Stimulated activated CD4-positive, alpha-beta T cell treated with anti-CD3 and anti-CD28 coated beads, Interleukin-1b, Interleukin-23, amount 100 ng/mL, for 1 hour (primary cell): ENCODE data around the gene DOCK4.

ENCODE experiments used
- DNase-seq, 2 donors: peaks; one replicate each; pipeline ENCODE4 v3.0.0-alpha.2; 2020; ENCODE audit warnings: low read depth in 2 of 2

DOCK4 gene

GRCh38 chr7:111900283-111900682 lies 305.9 kb downstream of the DOCK4 start:
- no peak for DNase-seq

DNA sequence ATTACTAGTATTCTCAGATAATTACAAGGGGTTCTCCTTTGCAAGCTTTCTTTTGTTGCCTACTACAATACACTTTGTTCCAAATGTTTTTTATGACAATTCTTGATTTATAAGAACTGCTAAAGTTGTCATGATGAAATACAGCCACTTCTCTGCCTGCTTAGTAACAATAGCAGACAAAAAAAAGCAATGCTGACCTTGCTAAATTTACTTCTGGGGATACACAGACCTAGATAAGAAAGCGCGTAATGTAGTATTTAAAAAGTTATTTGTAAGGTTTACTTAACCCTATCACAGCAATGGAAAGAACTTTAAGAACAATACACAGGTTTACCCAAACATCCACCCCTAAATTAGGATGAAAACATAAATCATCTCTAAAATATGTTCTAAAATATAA lies 311.1 kb downstream of the DOCK4 start:
- DNase-seq: no peak

DNA sequence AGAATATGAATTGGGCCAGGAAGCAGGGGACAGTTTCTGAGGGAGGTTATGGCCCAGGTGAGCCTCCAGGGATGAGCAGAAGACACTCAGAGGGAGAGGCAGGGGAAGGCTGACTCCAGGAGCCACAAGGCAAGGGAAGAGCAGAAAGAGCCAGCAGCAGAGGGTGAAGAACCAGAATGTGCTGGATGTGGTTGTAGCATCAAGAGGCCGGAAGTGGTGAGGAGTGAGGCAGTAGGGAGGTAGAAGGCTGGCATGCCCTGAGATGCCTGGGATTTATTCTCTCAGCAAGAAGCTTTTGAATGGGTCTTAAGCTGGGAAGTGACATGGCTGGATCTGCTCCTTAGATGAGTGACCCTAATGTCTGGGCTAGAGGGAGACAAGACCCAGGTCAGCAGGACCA lies 311.7 kb downstream of the DOCK4 start:
- DNase-seq: no peak

GRCh38 chr7:111893190-111893589 lies 313.0 kb downstream of the DOCK4 start:
- DNase-seq: no peak

DNA sequence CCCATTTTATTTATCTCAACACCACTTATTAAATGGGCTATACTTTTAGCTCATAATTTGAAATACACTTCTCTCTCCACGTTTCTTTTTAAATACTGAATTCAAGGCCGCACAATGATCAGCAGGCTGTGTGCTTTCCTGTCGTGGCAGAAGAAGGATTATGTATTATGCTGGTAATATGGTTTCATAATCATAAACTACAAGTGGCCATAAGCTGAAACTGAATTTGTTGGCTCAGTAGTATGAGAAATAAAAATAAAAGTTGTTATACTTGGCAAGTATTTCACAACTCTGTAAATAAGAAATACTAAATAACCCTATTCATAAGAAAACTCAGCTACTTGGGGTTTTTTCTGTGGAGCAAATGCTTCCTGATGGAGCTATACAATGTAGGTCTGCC lies 313.6 kb downstream of the DOCK4 start:
- DNase-seq: no peak

DNA sequence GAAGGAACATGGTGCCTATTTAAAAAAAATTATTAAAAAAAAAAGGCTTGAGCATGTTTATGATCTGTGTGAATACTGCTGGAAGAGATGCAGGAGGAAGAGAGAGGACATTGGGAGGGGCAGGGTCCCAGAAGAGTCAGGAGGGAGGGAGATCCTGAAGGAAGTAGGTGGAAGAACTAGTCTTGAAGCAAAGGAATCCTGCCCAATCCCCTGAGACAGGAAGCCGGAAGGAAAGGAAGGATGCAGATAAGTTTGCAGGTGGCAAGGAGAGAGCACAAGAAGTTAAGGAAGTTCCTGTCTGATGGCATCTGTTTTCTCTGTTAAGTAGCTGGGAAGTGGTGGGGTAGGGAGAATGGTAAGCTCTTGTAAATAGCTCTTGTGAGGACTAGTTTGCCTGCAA lies 318.5 kb downstream of the DOCK4 start:
- DNase-seq: no peak

DNA sequence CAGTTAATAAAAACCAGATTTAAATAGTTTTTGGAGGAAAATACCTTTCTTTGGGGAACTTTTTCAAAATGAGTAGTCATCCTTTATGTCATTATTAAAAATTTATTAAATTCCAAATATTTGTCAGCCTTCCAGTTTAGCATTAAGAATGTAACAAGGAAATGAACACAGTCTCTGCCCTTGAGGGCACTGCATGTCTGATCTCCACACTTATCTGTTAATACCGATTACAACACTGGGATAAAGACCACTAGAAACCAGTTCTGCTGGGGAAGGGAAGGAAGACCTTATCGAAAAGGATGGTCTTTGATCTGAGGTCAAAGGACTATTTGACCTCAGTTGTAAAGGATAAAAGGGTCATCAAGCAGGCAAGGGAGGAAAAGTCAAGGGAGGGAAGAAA lies 320.0 kb downstream of the DOCK4 start:
- DNase-seq: no peak

GRCh38 chr7:111883241-111883640 lies 323.0 kb downstream of the DOCK4 start:
- DNase-seq: no peak

- DNase-seq: no peak
Measured at GRCh38 chr7:111878785-111879184, 327.4 kb downstream of the DOCK4 start.

DNA sequence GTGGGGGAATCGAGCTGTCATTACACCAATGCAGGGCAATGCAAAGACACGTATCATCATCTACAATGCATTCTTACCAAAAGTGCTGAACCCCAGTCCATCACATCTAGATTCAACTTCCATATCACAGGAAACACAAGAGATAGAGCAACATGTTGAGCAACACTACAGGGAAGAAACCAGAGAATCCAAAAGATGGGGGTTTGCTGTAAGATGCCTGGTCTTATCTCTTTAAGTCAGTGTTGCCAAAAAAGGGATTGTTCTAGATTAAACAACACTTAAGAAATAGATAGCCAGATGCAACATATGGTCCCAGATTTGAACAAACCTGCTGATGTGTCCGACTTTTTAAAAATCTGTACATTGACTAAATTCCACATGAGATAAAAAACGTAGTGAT lies 328.3 kb downstream of the DOCK4 start:
- DNase-seq: no peak

GRCh38 chr7:111873963-111874690 lies 332.1 kb downstream of the DOCK4 start:
- DNase-seq: no peak

GRCh38 chr7:111873326-111873646 lies 332.9 kb downstream of the DOCK4 start:
- DNase-seq: no peak

DNA sequence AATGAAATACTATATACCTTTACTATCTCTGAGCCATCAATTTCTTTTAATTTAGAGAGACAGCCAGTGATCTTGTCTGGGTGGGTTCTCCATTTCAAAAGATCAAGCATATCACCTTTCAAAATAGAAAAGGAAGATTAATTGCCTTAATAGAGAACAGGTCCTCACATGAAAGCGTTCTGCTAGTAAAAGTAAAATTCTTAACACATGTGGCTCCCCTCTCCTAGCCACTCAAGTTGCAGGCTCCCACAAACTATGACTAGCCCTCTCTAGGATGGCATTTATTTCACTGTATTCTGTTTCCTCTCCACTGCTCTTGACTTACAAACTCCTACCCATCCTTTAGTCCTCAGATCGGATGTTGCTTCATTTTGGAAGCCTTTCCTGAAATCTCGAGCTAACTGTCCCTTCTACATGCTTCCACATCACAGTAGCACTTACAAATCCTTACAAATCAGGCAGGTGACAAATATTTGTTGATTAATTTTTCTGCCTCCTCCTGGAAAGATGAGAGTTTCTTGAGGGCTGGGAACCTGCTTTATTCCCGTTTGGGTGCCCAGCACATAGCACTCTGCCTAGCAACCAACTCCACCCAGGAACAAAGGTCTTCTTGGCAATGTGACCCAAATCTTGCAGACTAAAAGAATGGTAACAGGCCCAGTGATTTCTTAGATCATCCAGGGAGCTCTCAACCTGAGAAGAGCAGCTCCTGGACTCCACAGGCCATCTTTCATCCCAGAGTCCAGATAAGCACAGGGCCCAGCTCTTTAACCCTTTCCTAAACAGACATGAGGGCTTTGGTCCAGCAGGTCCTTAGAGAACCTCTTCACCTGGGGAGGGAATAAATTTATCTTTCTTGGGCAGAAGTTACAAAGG lies 333.5 kb downstream of the DOCK4 start:
- DNase-seq: no peak

- no peak for DNase-seq
Measured at GRCh38 chr7:111871283-111871682, 334.9 kb downstream of the DOCK4 start.

- no peak for DNase-seq
Measured at GRCh38 chr7:111869280-111869679, 336.9 kb downstream of the DOCK4 start.

DNA sequence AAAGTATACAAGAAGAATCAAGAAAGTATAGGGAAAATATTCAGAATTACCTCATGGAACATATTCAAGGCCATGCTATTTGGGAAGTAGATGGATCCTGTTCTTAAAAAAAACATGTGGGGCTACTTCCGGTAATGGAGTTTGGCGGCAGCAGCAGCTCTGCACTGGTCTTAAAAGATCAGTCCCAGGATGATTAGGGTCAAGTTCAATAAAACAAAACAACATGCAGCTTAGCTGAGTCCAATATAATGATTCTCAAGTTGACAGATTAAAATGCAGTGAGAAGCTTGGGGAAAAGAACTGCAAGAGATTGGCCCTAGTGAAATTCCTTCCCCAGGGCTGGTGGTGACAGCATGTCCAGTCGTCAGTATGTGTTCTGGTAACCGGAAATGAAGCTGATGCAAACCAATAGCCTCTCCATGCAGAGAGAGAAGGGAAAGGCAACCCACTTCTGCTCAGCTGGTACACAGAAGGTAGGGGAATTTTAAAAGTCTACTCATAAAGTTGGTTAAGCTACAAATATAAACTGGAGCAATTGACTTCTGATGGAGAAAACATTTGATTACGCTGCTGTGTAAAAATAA lies 338.8 kb downstream of the DOCK4 start:
- DNase-seq: no peak

DNA sequence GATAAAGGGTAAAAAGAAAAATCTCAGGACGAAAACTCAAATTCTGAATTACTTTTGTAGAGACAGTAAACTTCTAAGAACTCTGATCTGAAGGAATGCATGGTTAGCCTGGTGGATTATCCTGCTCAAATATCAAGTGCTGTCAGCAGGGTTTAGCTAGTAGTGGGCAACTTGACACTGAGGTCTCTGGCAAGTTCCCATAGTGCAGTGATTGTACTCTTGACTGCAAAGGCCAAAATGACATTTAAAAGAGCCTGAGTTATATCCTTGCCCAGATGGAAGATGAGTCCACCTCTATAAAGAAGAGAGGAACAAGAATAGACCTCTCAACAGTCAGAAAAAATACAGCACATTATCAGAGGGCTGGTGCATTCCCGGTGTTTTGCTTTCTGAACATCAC lies 339.4 kb downstream of the DOCK4 start:
- DNase-seq: no peak

DNA sequence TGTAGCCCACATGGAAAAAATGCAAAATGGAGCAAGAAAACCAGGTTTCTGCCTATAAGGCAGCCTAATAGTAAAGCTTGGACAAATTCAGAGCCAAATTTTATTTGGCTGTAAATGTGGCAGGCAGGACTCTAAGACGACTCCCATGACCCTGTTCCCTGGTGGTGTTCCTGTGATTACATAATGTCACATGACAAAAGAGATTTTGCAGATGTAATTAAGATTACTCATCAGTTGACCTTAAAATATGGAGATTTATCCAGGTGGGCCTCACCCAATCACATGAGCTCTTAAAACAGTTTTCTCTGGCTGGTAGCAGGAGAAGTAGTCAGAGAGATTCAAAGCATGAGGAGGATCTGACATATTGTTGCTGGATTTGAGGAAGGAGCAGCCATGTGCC lies 340.8 kb downstream of the DOCK4 start:
- no peak for DNase-seq

- DNase-seq: no peak
Measured at GRCh38 chr7:111864291-111864976, 341.8 kb downstream of the DOCK4 start.

- no peak for DNase-seq
Measured at GRCh38 chr7:111863269-111863668, 342.9 kb downstream of the DOCK4 start.

GRCh38 chr7:111860248-111860647 lies 346.0 kb downstream of the DOCK4 start:
- DNase-seq: no peak

DNA sequence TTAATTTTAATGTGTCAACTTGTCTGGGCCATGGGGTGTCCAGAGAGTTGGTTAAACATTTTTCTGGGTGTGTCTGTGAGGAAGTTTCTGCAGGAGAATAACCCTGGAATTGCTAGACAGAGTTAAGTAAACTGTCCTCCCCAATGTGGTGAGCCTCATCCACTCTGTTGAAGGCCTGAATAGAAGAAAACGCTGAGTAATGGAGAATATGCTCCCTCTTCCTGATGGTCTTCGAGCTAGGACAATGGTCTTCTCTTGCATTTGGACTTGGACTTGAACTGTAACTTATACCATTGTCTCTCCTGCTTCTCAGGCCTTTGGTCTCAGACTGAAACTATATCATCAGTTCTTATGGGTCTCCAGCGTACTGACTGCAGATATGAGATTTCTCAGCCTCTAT lies 347.9 kb downstream of the DOCK4 start:
- DNase-seq: no peak
